ENCODE measurements around the gene VPS37B.

DNA sequence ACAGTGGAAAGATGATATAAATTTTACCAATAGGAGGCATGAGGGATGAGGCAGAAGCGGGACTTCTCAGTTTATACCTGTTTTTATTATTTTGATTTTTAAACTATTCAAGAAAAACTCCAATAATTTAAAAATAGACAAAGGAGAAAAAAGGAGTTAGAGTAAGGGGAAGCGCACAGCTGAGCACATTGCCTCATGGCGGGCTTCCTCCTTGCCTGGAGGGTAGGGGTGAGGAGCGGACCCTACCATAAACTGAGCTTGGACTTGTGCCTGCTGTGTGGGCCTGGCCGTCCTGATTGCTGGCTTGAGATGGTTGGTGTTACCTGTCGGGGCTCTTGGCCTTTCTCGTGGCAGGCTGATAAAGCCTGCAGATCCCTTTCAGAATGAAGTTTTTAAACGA lies 75.8 kb downstream of the VPS37B start:
- TF ChIP-seq, protein P1, sequence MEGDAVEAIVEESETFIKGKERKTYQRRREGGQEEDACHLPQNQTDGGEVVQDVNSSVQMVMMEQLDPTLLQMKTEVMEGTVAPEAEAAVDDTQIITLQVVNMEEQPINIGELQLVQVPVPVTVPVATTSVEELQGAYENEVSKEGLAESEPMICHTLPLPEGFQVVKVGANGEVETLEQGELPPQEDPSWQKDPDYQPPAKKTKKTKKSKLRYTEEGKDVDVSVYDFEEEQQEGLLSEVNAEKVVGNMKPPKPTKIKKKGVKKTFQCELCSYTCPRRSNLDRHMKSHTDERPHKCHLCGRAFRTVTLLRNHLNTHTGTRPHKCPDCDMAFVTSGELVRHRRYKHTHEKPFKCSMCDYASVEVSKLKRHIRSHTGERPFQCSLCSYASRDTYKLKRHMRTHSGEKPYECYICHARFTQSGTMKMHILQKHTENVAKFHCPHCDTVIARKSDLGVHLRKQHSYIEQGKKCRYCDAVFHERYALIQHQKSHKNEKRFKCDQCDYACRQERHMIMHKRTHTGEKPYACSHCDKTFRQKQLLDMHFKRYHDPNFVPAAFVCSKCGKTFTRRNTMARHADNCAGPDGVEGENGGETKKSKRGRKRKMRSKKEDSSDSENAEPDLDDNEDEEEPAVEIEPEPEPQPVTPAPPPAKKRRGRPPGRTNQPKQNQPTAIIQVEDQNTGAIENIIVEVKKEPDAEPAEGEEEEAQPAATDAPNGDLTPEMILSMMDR (IDR thresholded peaks at IDR 0.05): no peak
- TF ChIP-seq POLR2AphosphoS5 (IDR thresholded peaks at IDR 0.05) (no peak), POLR2A (IDR thresholded peaks at IDR 0.05) (no peak), EP300 (IDR thresholded peaks at IDR 0.05) (no peak)

Data from gastroesophageal sphincter (tissue), 3 donors.